ENCODE data around the gene TMEM167B. TPM values are rescaled to one million over a fixed set of nuclear protein-coding genes. Genes with fewer than 3 reads are reported as not detected.
"Not testable (repeated sequence)": the region's sequence is repeated elsewhere in the genome, so short reads cannot be mapped to it uniquely, and the experiment has no call there.

Gene TMEM167B
- total and polyA plus RNA-seq, 2 donors (not counting 1 experiment from before 2014, with no cell fraction given) = 12.0 to 40.9 TPM

GRCh38 chr1:109050228-109050995 lies 40.2 kb upstream of the TMEM167B start:
- DNase-seq (no peak), ATAC-seq (ENCODE audit: low read depth) (no peak)
- POLR2A ChIA-PET = no interaction called here
- Mint-ChIP-seq H3K27ac (no peak overlapping the region), H3K27me3 (peaks cover 16% of the 10 kb centered on the region), H3K9me3 (ENCODE audit: insufficient read depth) (no peaks in the 10 kb centered on the region), H3K4me1 (no peaks in the 10 kb centered on the region), H3K4me3 (no peak overlapping the region)
- H3K36me3 ChIP-seq (replicated peaks in 1 of 2; ENCODE audit: control extremely low read depth in 1 of 2, control insufficient read depth in 1 of 2, extremely low read depth in 1 of 2, insufficient read depth in 2 of 2, low read length in 1 of 2) = no peaks in the 10 kb centered on the region
- no peaks in the 10 kb centered on the region for H3K27me3 ChIP-seq (replicated peaks in 1 of 4; ENCODE audit: control extremely low read depth in 1 of 4, control insufficient read depth in 3 of 4, insufficient read depth in 4 of 4, low read length in 3 of 4)
- peaks cover 0 to 6% (median 0%) of the 10 kb centered on the region in 3 donors for H3K9me3 ChIP-seq (ENCODE audit: control extremely low read depth in 1 of 3, control insufficient read depth in 2 of 3, insufficient read depth in 1 of 3, low read length in 2 of 3)
- H3K27ac ChIP-seq (ENCODE audit: low read length in 2 of 2) = no peak overlapping the region
- TF ChIP-seq CTCF (IDR thresholded peaks at IDR 0.05) (no peak), EZH2 (IDR thresholded peaks at IDR 0.05; ENCODE audit: borderline replicate concordance, insufficient read depth, low read depth, low read length, poor library complexity, severe bottlenecking) (no peak)
- intact Hi-C loops (cut with micrococcal nuclease) = no loop called here
- H3K79me2 ChIP-seq (ENCODE audit: control insufficient read depth, insufficient read depth, low read length) = no peaks in the 10 kb centered on the region
- no peak overlapping the region for H3K9ac ChIP-seq (ENCODE audit: low read length)
- H3K4me3 ChIP-seq (ENCODE audit: control extremely low read depth in 1 of 5, extremely low read depth in 1 of 5, insufficient read depth in 1 of 5, low read depth in 2 of 5, low read length in 4 of 5) = no peak overlapping the region
- no peaks in the 10 kb centered on the region for H4K20me1 ChIP-seq (ENCODE audit: control insufficient read depth, insufficient read depth, low read length, poor library complexity, severe bottlenecking)
- H3K4me1 ChIP-seq (ENCODE audit: control insufficient read depth in 2 of 2, insufficient read depth in 2 of 2, low read length in 2 of 2) = no peaks in the 10 kb centered on the region
- CTCF ChIA-PET = interaction anchor here (0.5 kb wide), 1 partner anchor 106 kb away, joined by 3 read pairs; no protein-coding TSS in a partner anchor
- H2AFZ ChIP-seq (ENCODE audit: insufficient read depth, low read depth, low read length, poor library complexity, severe bottlenecking) = no peak overlapping the region
- 94% methylated on average over 4 of the region's 7 CpGs for WGBS (ENCODE audit: insufficient coverage)
- no peak overlapping the region for H3K4me2 ChIP-seq (replicated peaks; ENCODE audit: low read depth, low read length, poor library complexity, severe bottlenecking)

GRCh38 chr1:109052145-109052544 lies 38.4 kb upstream of the TMEM167B start:
- H3K27ac Mint-ChIP-seq, H3K4me1 Mint-ChIP-seq, POLR2A ChIA-PET: not testable (repeated sequence)

More at GRCh38 chr1:109052145-109052544, 38.4 kb upstream of the TMEM167B start:
- ATAC-seq (ENCODE audit: low read depth); H3K4me3 ChIP-seq (ENCODE audit: control extremely low read depth in 1 of 5, extremely low read depth in 1 of 5, insufficient read depth in 1 of 5, low read depth in 2 of 5, low read length in 4 of 5); H3K9ac ChIP-seq (ENCODE audit: low read length); H3K9me3 Mint-ChIP-seq (ENCODE audit: insufficient read depth); H3K79me2 ChIP-seq (ENCODE audit: control insufficient read depth, insufficient read depth, low read length); H3K27ac ChIP-seq (ENCODE audit: low read length in 2 of 2); CTCF ChIA-PET; DNase-seq; H3K9me3 ChIP-seq (ENCODE audit: control extremely low read depth in 1 of 3, control insufficient read depth in 2 of 3, insufficient read depth in 1 of 3, low read length in 2 of 3); H3K4me1 ChIP-seq (ENCODE audit: control insufficient read depth in 2 of 2, insufficient read depth in 2 of 2, low read length in 2 of 2); H3K36me3 ChIP-seq (replicated peaks in 1 of 2; ENCODE audit: control extremely low read depth in 1 of 2, control insufficient read depth in 1 of 2, extremely low read depth in 1 of 2, insufficient read depth in 2 of 2, low read length in 1 of 2); H2AFZ ChIP-seq (ENCODE audit: insufficient read depth, low read depth, low read length, poor library complexity, severe bottlenecking); H3K27me3 ChIP-seq (replicated peaks in 1 of 4; ENCODE audit: control extremely low read depth in 1 of 4, control insufficient read depth in 3 of 4, insufficient read depth in 4 of 4, low read length in 3 of 4); intact Hi-C loops (cut with micrococcal nuclease); H4K20me1 ChIP-seq (ENCODE audit: control insufficient read depth, insufficient read depth, low read length, poor library complexity, severe bottlenecking); H3K4me3 Mint-ChIP-seq; H3K4me2 ChIP-seq (replicated peaks; ENCODE audit: low read depth, low read length, poor library complexity, severe bottlenecking): not testable (repeated sequence)
- 100% methylated on average over 3 of the region's 3 CpGs for WGBS (ENCODE audit: insufficient coverage)
- H3K27me3 Mint-ChIP-seq = peaks cover 11% of the 10 kb centered on the region
